ENCODE results near the gene NUMB. TPM values are rescaled to one million over a fixed set of nuclear protein-coding genes. Genes with fewer than 3 reads are reported as not detected.

NUMB gene
- total RNA-seq, 4 donors from 2014 or later = 105 to 125 (median 117) TPM

DNA sequence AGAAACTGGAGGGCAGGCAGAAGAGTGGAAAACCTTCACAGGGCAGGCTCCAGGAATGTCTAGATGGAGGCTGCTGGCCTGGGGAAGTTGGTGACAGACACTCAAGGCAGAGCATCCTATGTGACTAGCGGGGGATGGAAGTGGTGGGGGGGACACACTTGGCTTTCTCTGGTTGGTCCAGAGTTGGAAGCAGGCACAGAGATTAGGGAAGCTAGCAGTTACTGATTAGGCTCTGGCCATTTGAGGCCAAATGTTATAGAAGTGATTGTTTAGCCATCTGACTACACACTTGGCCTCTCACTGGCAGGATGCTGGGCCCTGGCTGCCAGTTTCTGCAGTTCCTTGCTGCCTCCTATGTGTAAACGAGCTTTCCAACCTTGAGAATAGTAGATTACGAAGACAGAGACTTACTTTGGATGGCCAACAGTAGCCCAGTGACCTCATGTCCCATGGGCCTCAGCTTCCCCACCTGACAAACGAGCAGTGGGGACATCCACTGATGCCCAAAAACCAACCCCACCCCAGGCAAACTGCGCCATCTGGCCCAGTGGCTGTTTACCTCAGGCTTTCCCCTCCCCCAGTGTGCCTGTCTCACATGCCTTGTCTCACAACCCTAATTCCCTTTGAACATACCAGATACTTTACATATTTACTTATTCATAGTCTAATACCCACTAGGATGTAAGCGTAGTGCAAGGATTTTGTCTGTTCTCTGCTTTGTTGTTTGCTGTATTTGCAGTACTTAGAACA, 118.3 kb downstream of the NUMB start:
- Histone ChIP-seq H3K9me3 (no peaks in the 10 kb centered on the region), H3K27me3 (no peaks in the 10 kb centered on the region), H3K4me3 (no peak overlapping the region), H3K36me3 (no peaks in the 10 kb centered on the region), H3K4me1 (peaks cover 0 to 2% (median 0%) of the 10 kb centered on the region in 4 donors), H3K27ac (no peak overlapping the region)
- no peak for TF ChIP-seq CTCF (IDR thresholded peaks at IDR 0.05)
- TF ChIP-seq POLR2A (IDR thresholded peaks at IDR 0.05) = no peak
- DNase-seq = no peak

DNA sequence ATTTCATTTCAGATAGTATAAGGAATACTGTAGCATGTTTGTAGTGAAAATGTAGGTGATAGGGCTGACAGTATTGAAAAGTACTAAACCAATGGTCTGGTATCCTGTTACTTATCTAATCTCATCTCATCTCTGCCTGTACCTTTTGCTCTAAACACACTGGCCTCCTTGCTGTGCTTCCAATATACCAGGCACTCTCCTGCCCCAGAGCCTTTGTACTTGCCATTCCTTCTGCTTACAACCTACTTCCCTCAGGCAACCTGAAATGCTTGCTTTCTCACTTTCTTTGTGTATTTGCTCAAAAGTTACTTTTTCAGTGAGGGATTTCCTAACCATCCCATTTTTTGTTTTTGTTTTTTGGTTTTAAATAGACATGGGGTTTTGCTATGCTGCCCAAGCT, 119.1 kb downstream of the NUMB start:
- DNase-seq = no peak
- no peak overlapping the region for H3K27ac ChIP-seq
- peaks cover 0 to 2% (median 0%) of the 10 kb centered on the region in 4 donors for H3K4me1 ChIP-seq
- no peaks in the 10 kb centered on the region for H3K27me3 ChIP-seq
- no peaks in the 10 kb centered on the region for H3K36me3 ChIP-seq
- H3K9me3 ChIP-seq = no peaks in the 10 kb centered on the region
- no peak for TF ChIP-seq POLR2A (IDR thresholded peaks at IDR 0.05)
- no peak for TF ChIP-seq CTCF (IDR thresholded peaks at IDR 0.05)
- H3K4me3 ChIP-seq = no peak overlapping the region

DNA sequence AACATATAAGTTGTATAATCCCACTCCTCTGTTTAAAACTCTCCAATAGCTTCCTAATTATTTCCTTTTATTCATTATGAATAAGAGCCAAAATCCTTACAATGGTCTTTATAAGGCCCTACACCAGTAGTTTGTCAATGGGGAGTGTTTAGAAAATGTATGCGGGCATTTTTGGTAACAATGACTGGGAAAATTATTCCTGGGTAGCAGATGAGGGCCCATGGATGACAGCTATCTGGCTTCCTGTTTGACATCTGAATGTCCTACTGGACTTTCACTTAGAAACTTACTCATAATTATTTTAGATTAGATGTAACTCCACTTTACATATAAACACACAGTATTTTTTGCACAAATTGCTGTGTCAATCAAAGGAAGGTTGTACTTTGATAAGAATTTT, 119.8 kb downstream of the NUMB start:
- no peaks in the 10 kb centered on the region for H3K36me3 ChIP-seq
- peaks cover 0 to 2% (median 0%) of the 10 kb centered on the region in 4 donors for H3K4me1 ChIP-seq
- H3K9me3 ChIP-seq = no peaks in the 10 kb centered on the region
- H3K4me3 ChIP-seq = no peak overlapping the region
- TF ChIP-seq CTCF (IDR thresholded peaks at IDR 0.05) (no peak), POLR2A (IDR thresholded peaks at IDR 0.05) (no peak)
- no peak overlapping the region for H3K27ac ChIP-seq
- no peaks in the 10 kb centered on the region for H3K27me3 ChIP-seq
- no peak for DNase-seq

- DNase-seq = no peak
- no peak for TF ChIP-seq CTCF (IDR thresholded peaks at IDR 0.05)
- TF ChIP-seq POLR2A (IDR thresholded peaks at IDR 0.05) = no peak
- no peaks in the 10 kb centered on the region for H3K27me3 ChIP-seq
- H3K9me3 ChIP-seq = no peaks in the 10 kb centered on the region
- H3K4me3 ChIP-seq = no peak overlapping the region
- H3K27ac ChIP-seq = no peak overlapping the region
- no peaks in the 10 kb centered on the region for H3K4me1 ChIP-seq
- no peaks in the 10 kb centered on the region for H3K36me3 ChIP-seq
These were observed 125.3 kb downstream of the NUMB start for GRCh38 chr14:73333031-73333430.

GRCh38 chr14:73325630-73326299, 132.6 kb downstream of the NUMB start:
- DNase-seq = no peak
- peaks cover 0 to 16% (median 0%) of the 10 kb centered on the region in 3 donors for H3K36me3 ChIP-seq

More at GRCh38 chr14:73325630-73326299, 132.6 kb downstream of the NUMB start:
- Histone ChIP-seq H3K27ac (no peak overlapping the region), H3K9me3 (no peaks in the 10 kb centered on the region), H3K4me1 (peaks cover 0 to 21% (median 0%) of the 10 kb centered on the region in 4 donors), H3K27me3 (no peaks in the 10 kb centered on the region), H3K4me3 (no peak overlapping the region)
- TF ChIP-seq POLR2A (IDR thresholded peaks at IDR 0.05) = no peak
- TF ChIP-seq CTCF (IDR thresholded peaks at IDR 0.05) = no peak
